ENCODE data around the gene GIMAP6.
"Not testable (repeated sequence)": the region's sequence is repeated elsewhere in the genome, so short reads cannot be mapped to it uniquely, and the experiment has no call there.

Gene GIMAP6

GRCh38 chr7:150666412-150666811 lies 34.2 kb upstream of the GIMAP6 start:
- DNase-seq (ENCODE audit: low read depth in 2 of 2), result no peak
- no peak overlapping the region for H3K4me3 ChIP-seq (replicated peaks in 1 of 2; ENCODE audit: low read depth in 2 of 2, low read length in 2 of 2)
- no peak for TF ChIP-seq CTCF (IDR thresholded peaks at IDR 0.05; ENCODE audit: low read depth, low read length)

GRCh38 chr7:150665896-150666295 lies 33.7 kb upstream of the GIMAP6 start:
- no peak for DNase-seq (ENCODE audit: low read depth in 2 of 2)
- no peak for TF ChIP-seq CTCF (IDR thresholded peaks at IDR 0.05; ENCODE audit: low read depth, low read length)
- no peak overlapping the region for H3K4me3 ChIP-seq (replicated peaks in 1 of 2; ENCODE audit: low read depth in 2 of 2, low read length in 2 of 2)

GRCh38 chr7:150665089-150665748 lies 33.0 kb upstream of the GIMAP6 start:
- TF ChIP-seq CTCF (IDR thresholded peaks at IDR 0.05; ENCODE audit: low read depth, low read length), result no peak
- no peak overlapping the region for H3K4me3 ChIP-seq (replicated peaks in 1 of 2; ENCODE audit: low read depth in 2 of 2, low read length in 2 of 2)

DNA sequence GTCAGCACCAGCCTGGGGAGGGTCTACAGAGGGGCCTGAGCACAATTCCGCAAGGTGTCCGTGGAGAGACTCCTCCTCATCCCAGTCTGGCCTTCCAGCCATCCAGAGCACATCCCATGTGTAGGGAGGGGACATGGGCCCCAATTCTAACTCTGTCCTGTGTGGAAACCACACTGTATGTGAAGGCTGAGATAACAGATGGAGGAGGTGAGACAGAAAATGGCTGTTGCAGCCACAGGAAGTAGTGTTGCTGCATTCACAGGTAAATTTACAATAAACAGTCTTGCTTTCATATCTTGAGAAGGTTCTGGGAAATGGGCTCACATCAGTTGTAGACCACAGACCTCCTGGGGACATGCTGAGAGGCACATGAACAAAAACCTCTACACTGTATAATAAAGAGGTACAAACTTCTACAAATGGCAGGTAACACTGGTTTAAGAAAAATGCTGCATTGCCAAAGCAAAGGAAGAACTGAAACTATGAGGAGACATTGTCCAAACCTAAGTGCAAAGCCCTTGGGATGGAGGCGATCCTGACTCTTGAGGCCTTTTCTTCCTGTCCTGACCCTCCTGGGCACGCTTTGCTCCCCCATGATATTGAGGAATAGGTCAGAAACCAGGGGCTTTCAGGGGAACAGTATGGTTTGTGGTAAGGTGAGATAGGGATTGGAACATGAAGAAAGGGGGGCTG lies 31.8 kb upstream of the GIMAP6 start:
- no peak for TF ChIP-seq CTCF (IDR thresholded peaks at IDR 0.05; ENCODE audit: low read depth, low read length)
- DNase-seq (ENCODE audit: low read depth in 2 of 2), result no peak
- H3K4me3 ChIP-seq (replicated peaks in 1 of 2; ENCODE audit: low read depth in 2 of 2, low read length in 2 of 2), result no peak overlapping the region

More at GRCh38 chr7:150665089-150665748, 33.0 kb upstream of the GIMAP6 start:
- DNase-seq (ENCODE audit: low read depth in 2 of 2), result no peak

DNA sequence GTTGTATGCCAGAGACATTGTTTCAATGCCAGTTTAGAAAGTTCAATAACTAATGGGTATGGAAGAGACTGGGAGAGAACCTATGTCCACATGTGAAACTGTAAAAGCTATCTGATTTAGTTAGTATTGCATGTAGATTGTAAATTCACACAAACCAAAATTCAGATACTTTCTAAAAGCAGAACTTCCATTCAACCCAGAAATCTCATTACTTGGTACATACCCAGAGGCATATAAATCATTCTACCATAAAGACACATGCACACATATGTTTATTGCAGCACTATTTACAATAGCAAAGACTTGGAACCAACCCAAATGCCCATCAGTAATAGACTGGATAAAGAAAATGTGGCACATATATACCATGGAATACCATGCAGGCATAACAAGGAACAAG lies 30.6 kb upstream of the GIMAP6 start:
- DNase-seq (ENCODE audit: low read depth in 2 of 2); H3K4me3 ChIP-seq (replicated peaks in 1 of 2; ENCODE audit: low read depth in 2 of 2, low read length in 2 of 2): not testable (repeated sequence)

- TF ChIP-seq CTCF (IDR thresholded peaks at IDR 0.05; ENCODE audit: low read depth, low read length), result no peak
- DNase-seq (ENCODE audit: low read depth in 2 of 2), result no peak
- no peak overlapping the region for H3K4me3 ChIP-seq (replicated peaks in 1 of 2; ENCODE audit: low read depth in 2 of 2, low read length in 2 of 2)
Observed at GRCh38 chr7:150660939-150661613, 28.9 kb upstream of the GIMAP6 start.

GRCh38 chr7:150657526-150657925 lies 25.3 kb upstream of the GIMAP6 start:
- no peak for TF ChIP-seq CTCF (IDR thresholded peaks at IDR 0.05; ENCODE audit: low read depth, low read length)
- no peak overlapping the region for H3K4me3 ChIP-seq (replicated peaks in 1 of 2; ENCODE audit: low read depth in 2 of 2, low read length in 2 of 2)
- DNase-seq (ENCODE audit: low read depth in 2 of 2), result no peak
